Panc1 (cell line): ENCODE measurements around the gene IL15. TPM values are rescaled to one million over a fixed set of nuclear protein-coding genes. Genes with fewer than 3 reads are reported as not detected.

ENCODE experiments used
- ATAC-seq: fragments of 200-7000 bp; cut with Tn5 transposase; 2 replicates; pipeline ENCODE4 v1.9.1; 2020; ENCODE audit warnings: mild to moderate bottlenecking, moderate library complexity
- Bru-seq: library from RNA; stranded (reverse); fragments of 400-500 nt; gene quantifications from one replicate; lab custom pipeline; 2021; lab: Mats Ljungman, UMichigan
- BruChase-seq, 2 experiments: library from RNA; stranded (reverse); fragments of 400-500 nt; gene quantifications; one replicate each; lab custom pipeline; 2021; lab: Mats Ljungman, UMichigan
- BruUV-seq: library from RNA; stranded (reverse); fragments of 400-500 nt; replicated peaks from 2 replicates; lab custom pipeline; 2021; lab: Mats Ljungman, UMichigan
- CTCF ChIA-PET: fragments of 300-600 bp; sonication (Branson Sonifier 250); formaldehyde crosslinking; loops from one replicate; lab custom pipeline; 2022; ENCODE audit warnings: antibody characterized with exemption; lab: Charles Lee
- POLR2A ChIA-PET: fragments of 300-600 bp; sonication (Branson Sonifier 250); formaldehyde crosslinking; loops from one replicate; lab custom pipeline; 2022; ENCODE audit warnings: antibody characterized with exemption; lab: Charles Lee
- DNase-seq: peaks from one replicate; pipeline ENCODE4 v3.0.0-alpha.2; 2010; ENCODE audit warnings: low read depth, low spot score
- H3K27ac ChIP-seq: 2 replicates; pipeline ENCODE4 v1.5.1; 2011; ENCODE audit warnings: mild to moderate bottlenecking, low read length, inconsistent platforms
- H3K27me3 ChIP-seq: fragments of 200-500 bp; sonication (Bioruptor generic); 2 replicates; pipeline ENCODE4 v1.6.0; 2014; ENCODE audit warnings: low read length, inconsistent platforms; ENCODE audit not compliant: control insufficient read depth, insufficient read depth
- H3K36me3 ChIP-seq: fragments of 200-500 bp; sonication (Bioruptor generic); 2 replicates; pipeline ENCODE4 v1.5.1; 2014; ENCODE audit warnings: inconsistent platforms, mild to moderate bottlenecking, low read length, moderate library complexity; ENCODE audit not compliant: control insufficient read depth, insufficient read depth
- H3K4me1 ChIP-seq: 2 replicates; pipeline ENCODE4 v1.5.1; 2011; ENCODE audit warnings: inconsistent platforms, mild to moderate bottlenecking, low read length, moderate library complexity; ENCODE audit not compliant: control insufficient read depth, insufficient read depth
- H3K4me3 ChIP-seq, 2 experiments: 2 replicates each; pipeline ENCODE4 v1.5.1; 2011 to 2012; ENCODE audit warnings: low read depth in 2 of 2, low read length in 2 of 2, mild to moderate bottlenecking in 2 of 2, inconsistent platforms in 1 of 2, moderate library complexity in 1 of 2
- H3K9me3 ChIP-seq: fragments of 200-500 bp; sonication (Bioruptor generic); 2 replicates; pipeline ENCODE4 v1.5.1; 2014; ENCODE audit warnings: low read depth, mild to moderate bottlenecking, inconsistent platforms, low read length, moderate library complexity; ENCODE audit not compliant: control insufficient read depth, insufficient read depth
- CTCF ChIP-seq: fragments of 450-650 bp; IDR thresholded peaks from 2 replicates; pipeline ENCODE4 v1.5.1; 2017; ENCODE audit warnings: mild to moderate bottlenecking
- POLR2AphosphoS5 ChIP-seq: IDR thresholded peaks from 2 replicates; pipeline ENCODE4 v1.6.1; 2012; ENCODE audit warnings: mild to moderate bottlenecking, low read depth, low read length, moderate library complexity
- REST ChIP-seq, 2 experiments: IDR thresholded peaks; 2 replicates each; pipeline ENCODE4 v1.6.1; 2011 to 2012; ENCODE audit warnings: low read depth in 2 of 2, control low read depth in 1 of 2, low read length in 1 of 2, mild to moderate bottlenecking in 1 of 2, moderate library complexity in 1 of 2; ENCODE audit not compliant: insufficient read depth in 1 of 2
- SIN3A ChIP-seq: IDR thresholded peaks from 2 replicates; pipeline ENCODE4 v1.6.1; 2012; ENCODE audit warnings: low read depth, mild to moderate bottlenecking, low read length, moderate library complexity, borderline replicate concordance; ENCODE audit not compliant: insufficient read depth
- TCF7L2 ChIP-seq: IDR thresholded peaks from 2 replicates; pipeline ENCODE4 v1.6.1; 2011; ENCODE audit warnings: mild to moderate bottlenecking, low read depth, low read length, inconsistent platforms
- in situ Hi-C: cut with HindIII; loops from 2 replicates; pipeline ENCODE4 v1.10.0; 2016; ENCODE audit warnings: low sequenced_read_pairs, low pct_unique_long_range_greater_than_20kb
- intact Hi-C: fragments of 100-400 bp; cut with micrococcal nuclease; formaldehyde crosslinking; loops from one replicate; pipeline ENCODE4 v1.10.0; 2022; ENCODE audit not compliant: unreplicated experiment
- long read RNA-seq: library from polyadenylated mRNA; unstranded; transcript quantifications from one replicate; pipeline ENCODE4 v2.0.0, GENCODE V29; 2021; ENCODE audit not compliant: unreplicated experiment
- polyA plus RNA-seq: library from polyadenylated mRNA; unstranded; fragments of >200 nt; gene quantifications from one replicate; pipeline ENCODE4 v1.2.1, GENCODE V29; 2012; ENCODE audit warnings: missing spikeins; ENCODE audit not compliant: insufficient read length
- total RNA-seq: library from RNA; stranded (reverse); gene quantifications from one replicate; pipeline ENCODE4 v1.2.1, GENCODE V29; 2021; ENCODE audit not compliant: unreplicated experiment

The IL15 gene
- total RNA-seq (2.7 TPM), Bru-seq, nascent RNA (percentile 67 among the genes with signal in this experiment), BruChase-seq, experiment 1, labeled RNA remaining after a 2-hour chase (percentile 68 among the genes with signal in this experiment), BruChase-seq, experiment 2, labeled RNA remaining after a 6-hour chase (percentile 51 among the genes with signal in this experiment)
- 1.2 TPM for polyA plus RNA-seq
- long read RNA-seq, partial matches to known transcripts: 2 of 5 reads
- long read RNA-seq, other reads (novel, unspliced or antisense): 2 of 5 reads

GRCh38 chr4:141636082-141636770 is at the start of gene IL15:
IL15 (plus strand) TSS chr4:141636583; CDS start chr4:141719465, 82,882 bp downstream.
- TF ChIP-seq SIN3A (no peak), CTCF (no peak), REST (IDR thresholded peaks at IDR 0.05; ENCODE audit: insufficient read depth in 1 of 2, low read depth in 2 of 2, low read length in 1 of 2) (no peak), POLR2AphosphoS5 (no peak), TCF7L2 (no peak)
- CTCF ChIA-PET: no interaction called here
- ATAC-seq (peak; percentile 87), DNase-seq (no peak)
- Histone ChIP-seq H3K9me3 (no peaks in the 10 kb centered on the region), H3K27me3 (no peaks in the 10 kb centered on the region), H3K27ac (peak within 1 kb of the TSS; percentile 61), H3K36me3 (no peaks in the 10 kb centered on the region), H3K4me3 (peak within 1 kb of the TSS; percentile 71 to 74), H3K4me1 (peaks cover 5% of the 10 kb centered on the region; the same call in 1 of the 2 replicates)
- POLR2A ChIA-PET: interaction anchor here (0.5 kb wide), 1 partner anchor 433 kb away, joined by 4 read pairs; no protein-coding TSS in a partner anchor
- intact Hi-C loops: no loop called here
- in situ Hi-C loops: no loop called here
- BruUV-seq: no TSS peak

GRCh38 chr4:141587897-141588296 is 48.5 kb upstream of the IL15 start:
- intact Hi-C loops: no loop called here
- Histone ChIP-seq H3K4me1 (no peaks in the 10 kb centered on the region), H3K27ac (no peak overlapping the region), H3K36me3 (no peaks in the 10 kb centered on the region), H3K4me3 (no peak overlapping the region), H3K9me3 (no peaks in the 10 kb centered on the region), H3K27me3 (no peaks in the 10 kb centered on the region)
- in situ Hi-C loops: no loop called here
- BruUV-seq: no TSS peak
- ATAC-seq (no peak), DNase-seq (no peak)
- no peak for TF ChIP-seq POLR2AphosphoS5
- TF ChIP-seq TCF7L2: no peak
- TF ChIP-seq SIN3A: no peak
- no peak for TF ChIP-seq CTCF
- no peak for TF ChIP-seq REST (IDR thresholded peaks at IDR 0.05; ENCODE audit: insufficient read depth in 1 of 2, low read depth in 2 of 2, low read length in 1 of 2)
- ChIA-PET CTCF (no interaction called here), POLR2A (no interaction called here)
